Mesenchymal stem cell (in vitro differentiated cells and primary cell): ENCODE data around the gene OPCML.

ENCODE experiments used
- DNase-seq: peaks from one replicate; pipeline ENCODE4 v3.0.0-alpha.2; 2013
- H2AFZ ChIP-seq: one replicate; pipeline ENCODE4 v1.6.1; 2013; ENCODE audit warnings: low read depth, mild to moderate bottlenecking, control low read depth, inconsistent platforms, low read length, moderate library complexity
- H2AK5ac ChIP-seq: 2 replicates; pipeline ENCODE4 v1.6.1; 2013; ENCODE audit warnings: low read length, moderate library complexity, mild to moderate bottlenecking, inconsistent platforms; ENCODE audit not compliant: severe bottlenecking
- H2BK120ac ChIP-seq: one replicate; pipeline ENCODE4 v1.6.1; 2013; ENCODE audit warnings: low read depth, mild to moderate bottlenecking, inconsistent platforms, low read length, moderate library complexity
- H2BK12ac ChIP-seq, 2 experiments: one replicate each; pipeline ENCODE4 v1.6.1; 2013; ENCODE audit warnings: inconsistent platforms in 2 of 2, low read length in 2 of 2, mild to moderate bottlenecking in 2 of 2, moderate library complexity in 2 of 2, control low read depth in 1 of 2
- H2BK15ac ChIP-seq: one replicate; pipeline ENCODE4 v1.6.1; 2013; ENCODE audit warnings: mild to moderate bottlenecking, low read depth, inconsistent platforms; ENCODE audit not compliant: poor library complexity, severe bottlenecking
- H2BK5ac ChIP-seq: 2 replicates; pipeline ENCODE4 v1.6.1; 2013; ENCODE audit warnings: low read depth, mild to moderate bottlenecking, low read length, control low read depth, inconsistent platforms; ENCODE audit not compliant: poor library complexity, severe bottlenecking
- H3K14ac ChIP-seq, 2 experiments: one replicate each; pipeline ENCODE4 v1.6.1; 2013; ENCODE audit warnings: inconsistent platforms in 2 of 2, low read length in 2 of 2, control low read depth in 1 of 2, mild to moderate bottlenecking in 1 of 2, moderate library complexity in 1 of 2
- H3K18ac ChIP-seq, 2 experiments: one replicate each; pipeline ENCODE4 v1.6.1; 2013; ENCODE audit warnings: inconsistent platforms in 2 of 2, low read length in 2 of 2, control low read depth in 1 of 2, low read depth in 1 of 2, mild to moderate bottlenecking in 1 of 2
- H3K23ac ChIP-seq, 2 experiments: one replicate each; pipeline ENCODE4 v1.6.1; 2013; ENCODE audit warnings: inconsistent platforms in 2 of 2, low read length in 2 of 2, mild to moderate bottlenecking in 2 of 2, moderate library complexity in 2 of 2, control low read depth in 1 of 2
- H3K27ac ChIP-seq: 2 replicates; pipeline ENCODE4 v1.5.1; 2013; ENCODE audit warnings: mild to moderate bottlenecking, moderate library complexity, low read length, control low read depth, inconsistent platforms; ENCODE audit not compliant: poor library complexity, severe bottlenecking
- H3K27me3 ChIP-seq, 2 experiments: 2 replicates each; pipeline versions ENCODE4 v1.6.1 to v1.7.0; 2013; ENCODE audit warnings: low read length in 2 of 2, mild to moderate bottlenecking in 2 of 2, moderate library complexity in 2 of 2, control low read depth in 1 of 2, inconsistent platforms in 1 of 2; ENCODE audit not compliant: control insufficient read depth in 1 of 2, insufficient read depth in 1 of 2
- H3K36me3 ChIP-seq, 2 experiments: 2 replicates each; pipeline versions ENCODE4 v1.6.1 to v1.7.0; 2013; ENCODE audit warnings: low read length in 2 of 2, control low read depth in 1 of 2, inconsistent platforms in 1 of 2, low read depth in 1 of 2, mild to moderate bottlenecking in 1 of 2; ENCODE audit not compliant: insufficient read depth in 2 of 2, control insufficient read depth in 1 of 2
- H3K4ac ChIP-seq, 2 experiments: one replicate each; pipeline ENCODE4 v1.6.1; 2013; ENCODE audit warnings: inconsistent platforms in 2 of 2, low read length in 2 of 2, mild to moderate bottlenecking in 2 of 2, moderate library complexity in 2 of 2, control low read depth in 1 of 2, low read depth in 1 of 2
- H3K4me1 ChIP-seq: 2 replicates; pipeline ENCODE4 v1.6.1; 2013; ENCODE audit warnings: low read depth, low read length, control low read depth; ENCODE audit not compliant: control insufficient read depth, insufficient read depth
- H3K4me2 ChIP-seq: 2 replicates; pipeline ENCODE4 v1.6.1; 2013; ENCODE audit warnings: low read length, mild to moderate bottlenecking, inconsistent platforms; ENCODE audit not compliant: poor library complexity, severe bottlenecking
- H3K4me3 ChIP-seq, 2 experiments: 2 replicates each; pipeline versions ENCODE4 v1.5.1 to v1.7.0; 2013; ENCODE audit warnings: low read length in 2 of 2, mild to moderate bottlenecking in 2 of 2, control low read depth in 1 of 2, low read depth in 1 of 2; ENCODE audit not compliant: insufficient read depth in 1 of 2
- H3K79me1 ChIP-seq: replicated peaks from 2 replicates; pipeline ENCODE4 v1.6.1; 2013; ENCODE audit warnings: mild to moderate bottlenecking, control low read depth, low read length, inconsistent platforms; ENCODE audit not compliant: poor library complexity, severe bottlenecking
- H3K9ac ChIP-seq: 2 replicates; pipeline ENCODE4 v1.7.0; 2013; ENCODE audit warnings: mild to moderate bottlenecking, low read length, moderate library complexity
- H3K9me3 ChIP-seq: 2 replicates; pipeline ENCODE4 v1.7.0; 2013; ENCODE audit warnings: mild to moderate bottlenecking, low read length; ENCODE audit not compliant: control insufficient read depth
- H4K8ac ChIP-seq: one replicate; pipeline ENCODE4 v1.6.1; 2013; ENCODE audit warnings: inconsistent platforms, mild to moderate bottlenecking, low read length, moderate library complexity
- H4K91ac ChIP-seq: one replicate; pipeline ENCODE4 v1.6.1; 2013; ENCODE audit warnings: mild to moderate bottlenecking, low read length, inconsistent platforms
- WGBS: methylation state at CpG from one replicate; pipeline ENCODE4 v1.1.7; 2013; ENCODE audit warnings: mixed read lengths; 5-methylcytosine and 5-hydroxymethylcytosine counted together

OPCML gene

GRCh38 chr11:133311230-133311629 is 221.1 kb downstream of the OPCML start:
- Histone ChIP-seq H3K4ac (no peak overlapping the region), H3K27me3 (no peaks in the 10 kb centered on the region), H3K23ac (no peak overlapping the region), H4K91ac (no peak overlapping the region), H3K4me2 (no peak overlapping the region), H2BK5ac (no peak overlapping the region), H3K9me3 (peaks cover 28% of the 10 kb centered on the region), H2BK120ac (no peak overlapping the region), H2BK12ac (no peak overlapping the region), H3K27ac (no peak overlapping the region), H2BK15ac (no peak overlapping the region), H3K14ac (no peak overlapping the region), H3K4me3 (no peak overlapping the region), H4K8ac (no peak overlapping the region), H3K4me1 (no peaks in the 10 kb centered on the region), H3K36me3 (no peaks in the 10 kb centered on the region), H3K79me1 (no peaks in the 10 kb centered on the region), H2AK5ac (no peak overlapping the region), H2AFZ (no peak overlapping the region), H3K18ac (no peak overlapping the region), H3K9ac (no peak overlapping the region)
- WGBS, result 25% methylated on average over 1 of the region's 1 CpG
- no peak for DNase-seq

GRCh38 chr11:133306019-133306418 is 226.3 kb downstream of the OPCML start:
- no peak overlapping the region for H3K4me2 ChIP-seq
- no peak for DNase-seq
- no peak overlapping the region for H3K4me3 ChIP-seq
- no peak overlapping the region for H4K8ac ChIP-seq
- no peak overlapping the region for H3K9ac ChIP-seq
- no peaks in the 10 kb centered on the region for H3K79me1 ChIP-seq
- no peak overlapping the region for H2BK5ac ChIP-seq
- H2BK120ac ChIP-seq, result no peak overlapping the region
- no peaks in the 10 kb centered on the region for H3K36me3 ChIP-seq
- H2BK15ac ChIP-seq, result no peak overlapping the region
- H3K27me3 ChIP-seq, result no peaks in the 10 kb centered on the region
- no peak overlapping the region for H2AK5ac ChIP-seq
- no peak overlapping the region for H3K14ac ChIP-seq
- H3K4me1 ChIP-seq, result no peaks in the 10 kb centered on the region
- H2BK12ac ChIP-seq, result no peak overlapping the region
- no peak overlapping the region for H3K23ac ChIP-seq
- H2AFZ ChIP-seq, result no peak overlapping the region
- H4K91ac ChIP-seq, result no peak overlapping the region
- no peak overlapping the region for H3K4ac ChIP-seq
- H3K9me3 ChIP-seq, result peaks cover 27% of the 10 kb centered on the region
- no peak overlapping the region for H3K27ac ChIP-seq
- no CpG with 5 or more reads among the region's 2 CpGs for WGBS
- no peak overlapping the region for H3K18ac ChIP-seq

GRCh38 chr11:133305208-133305956 is 226.9 kb downstream of the OPCML start:
- no peak overlapping the region for H2AFZ ChIP-seq
- H3K79me1 ChIP-seq, result no peaks in the 10 kb centered on the region
- WGBS, result 80% methylated on average over 3 of the region's 5 CpGs
- H3K27me3 ChIP-seq, result no peaks in the 10 kb centered on the region
- no peak overlapping the region for H2BK15ac ChIP-seq
- no peak overlapping the region for H2BK5ac ChIP-seq
- H4K91ac ChIP-seq, result no peak overlapping the region
- H3K4me1 ChIP-seq, result no peaks in the 10 kb centered on the region
- no peak overlapping the region for H3K4me3 ChIP-seq
- H3K4ac ChIP-seq, result no peak overlapping the region
- no peak overlapping the region for H4K8ac ChIP-seq
- no peak overlapping the region for H2BK120ac ChIP-seq
- no peak overlapping the region for H3K9ac ChIP-seq
- H3K36me3 ChIP-seq, result no peaks in the 10 kb centered on the region
- H3K23ac ChIP-seq, result no peak overlapping the region
- H3K9me3 ChIP-seq, result peaks cover 27% of the 10 kb centered on the region
- no peak for DNase-seq
- H3K18ac ChIP-seq, result no peak overlapping the region
- no peak overlapping the region for H3K4me2 ChIP-seq
- no peak overlapping the region for H2BK12ac ChIP-seq
- H3K14ac ChIP-seq, result no peak overlapping the region
- H2AK5ac ChIP-seq, result no peak overlapping the region
- H3K27ac ChIP-seq, result no peak overlapping the region

- no peaks in the 10 kb centered on the region for H3K36me3 ChIP-seq
- no peak overlapping the region for H2AK5ac ChIP-seq
- no peak overlapping the region for H2BK15ac ChIP-seq
- H4K91ac ChIP-seq, result no peak overlapping the region
- no peak overlapping the region for H3K18ac ChIP-seq
- no peak overlapping the region for H3K14ac ChIP-seq
- H3K27me3 ChIP-seq, result no peaks in the 10 kb centered on the region
- H2BK120ac ChIP-seq, result no peak overlapping the region
- no peak overlapping the region for H3K23ac ChIP-seq
- no peak overlapping the region for H3K4ac ChIP-seq
- no peak overlapping the region for H4K8ac ChIP-seq
- no peak overlapping the region for H2BK5ac ChIP-seq
- H2BK12ac ChIP-seq, result no peak overlapping the region
- no peak overlapping the region for H3K27ac ChIP-seq
- no peaks in the 10 kb centered on the region for H3K4me1 ChIP-seq
- peaks cover 24% of the 10 kb centered on the region for H3K9me3 ChIP-seq
- WGBS, result 86% methylated on average over 3 of the region's 5 CpGs
- no peak overlapping the region for H2AFZ ChIP-seq
- no peak overlapping the region for H3K4me3 ChIP-seq
- no peak overlapping the region for H3K9ac ChIP-seq
- no peak overlapping the region for H3K4me2 ChIP-seq
- H3K79me1 ChIP-seq, result no peaks in the 10 kb centered on the region
- DNase-seq, result no peak
Observed at GRCh38 chr11:133303262-133303661, 229.0 kb downstream of the OPCML start.
